ENCODE data around the gene SCN4A.
"Not testable (repeated sequence)": the region's sequence is repeated elsewhere in the genome, so short reads cannot be mapped to it uniquely, and the experiment has no call there.

SCN4A gene

DNA sequence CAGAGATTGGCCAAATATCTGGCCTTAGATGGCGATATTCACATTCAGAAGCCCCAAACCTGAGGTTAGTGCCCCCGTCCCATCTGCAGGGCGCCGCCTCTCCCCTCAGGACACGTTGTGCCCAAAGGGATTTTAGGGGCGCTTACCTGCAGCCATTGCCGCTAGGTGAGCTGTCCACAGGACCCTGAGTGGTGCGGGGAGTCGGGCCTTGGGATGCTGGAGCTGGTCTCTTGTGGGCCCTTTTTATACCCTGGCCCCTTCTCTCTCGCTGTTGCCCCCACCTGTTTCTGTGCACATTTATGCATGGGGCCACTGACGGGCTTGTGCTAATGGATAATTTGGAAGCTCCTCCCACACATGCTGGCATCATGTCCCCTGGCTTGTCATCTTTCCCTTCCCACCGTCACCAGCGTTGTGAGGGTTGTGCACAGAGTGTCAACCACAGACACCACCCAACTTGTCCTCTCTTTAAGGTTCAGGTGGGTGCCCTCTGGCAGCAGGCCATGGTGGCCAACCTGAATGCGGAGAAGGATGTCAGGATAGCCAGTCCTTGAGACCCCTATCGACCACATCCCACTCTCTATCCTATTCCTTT lies 61.6 kb downstream of the SCN4A start, which contains the start of gene CSHL1:
TSS of gene CSHL1 (minus strand) at position 218 of the 595 bp plus-strand sequence. CDS start at position 156, 62 bp downstream.
- no peak for DNase-seq

- no peak for DNase-seq
These were observed 62.6 kb downstream of the SCN4A start for GRCh38 chr17:63910096-63910495.

GRCh38 chr17:63909586-63909985 lies 63.1 kb downstream of the SCN4A start:
- not testable (repeated sequence) for DNase-seq

GRCh38 chr17:63907161-63907778 lies 65.4 kb downstream of the SCN4A start:
- DNase-seq: not testable (repeated sequence)

- not testable (repeated sequence) for DNase-seq
These were observed 67.9 kb downstream of the SCN4A start for GRCh38 chr17:63904796-63905195.

- DNase-seq: not testable (repeated sequence)
These were observed 68.9 kb downstream of the SCN4A start for GRCh38 chr17:63903787-63904201.

DNA sequence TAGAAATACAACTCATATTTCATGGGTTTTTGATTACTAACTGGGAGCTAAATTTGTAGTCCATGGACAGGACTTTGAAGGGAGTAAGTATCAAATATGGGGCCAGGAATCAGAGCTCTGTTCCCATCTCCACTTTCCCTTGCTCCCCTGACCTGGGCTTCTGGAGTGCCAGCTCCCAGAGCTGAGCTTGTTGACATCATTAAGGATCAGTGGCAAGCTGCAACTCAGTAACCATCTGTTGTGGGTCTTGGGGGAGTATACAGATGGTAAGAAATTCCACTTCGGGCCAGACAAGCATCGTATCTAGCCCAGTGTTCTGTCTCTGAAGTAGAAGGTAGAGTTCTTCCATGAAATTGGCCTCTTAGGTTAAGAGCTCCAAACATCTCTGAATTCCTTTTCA lies 70.7 kb downstream of the SCN4A start:
- DNase-seq: not testable (repeated sequence)

DNA sequence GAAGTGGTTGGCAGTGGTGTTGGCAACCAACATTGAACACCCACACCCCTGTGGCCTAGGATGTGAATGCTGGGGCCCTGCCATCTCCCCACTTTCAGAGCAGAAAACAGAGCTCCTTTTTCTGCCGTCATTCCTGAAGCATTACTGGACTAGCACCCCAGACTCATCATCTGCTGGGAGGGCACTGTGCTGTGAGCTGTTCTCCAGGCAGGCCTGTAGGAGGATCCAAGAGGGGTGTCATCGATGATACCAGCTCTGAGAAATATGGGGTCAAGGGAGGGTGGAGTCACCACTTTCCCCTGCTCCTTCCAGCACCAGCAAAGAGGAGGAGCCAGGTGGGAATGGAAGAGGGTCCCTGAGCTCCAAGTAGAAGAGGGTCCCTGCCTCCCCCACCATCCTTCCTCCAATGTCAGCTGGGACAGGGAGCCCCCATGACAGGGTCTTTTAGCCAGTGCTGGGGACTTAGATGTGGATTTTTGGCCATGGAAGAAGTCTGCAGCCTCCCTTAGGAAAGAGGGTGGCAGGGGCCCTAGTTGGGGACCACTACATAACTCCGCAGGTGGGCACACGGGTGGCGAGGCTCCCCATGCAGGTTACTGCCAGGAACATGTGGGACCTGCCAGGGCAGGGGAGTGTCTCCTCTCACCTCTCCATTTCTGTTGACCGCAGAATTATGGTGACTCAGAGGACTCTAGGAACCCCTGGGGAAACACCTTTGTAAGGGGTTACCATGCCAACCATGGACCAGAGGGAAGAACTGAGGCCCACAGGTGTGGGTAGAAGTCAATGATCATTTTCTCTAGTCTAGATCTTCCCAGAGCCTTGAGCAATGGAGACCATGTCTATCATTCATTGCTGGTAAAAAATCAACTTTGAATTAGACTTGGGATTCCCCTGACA lies 73.6 kb downstream of the SCN4A start:
- DNase-seq: not testable (repeated sequence)

DNA sequence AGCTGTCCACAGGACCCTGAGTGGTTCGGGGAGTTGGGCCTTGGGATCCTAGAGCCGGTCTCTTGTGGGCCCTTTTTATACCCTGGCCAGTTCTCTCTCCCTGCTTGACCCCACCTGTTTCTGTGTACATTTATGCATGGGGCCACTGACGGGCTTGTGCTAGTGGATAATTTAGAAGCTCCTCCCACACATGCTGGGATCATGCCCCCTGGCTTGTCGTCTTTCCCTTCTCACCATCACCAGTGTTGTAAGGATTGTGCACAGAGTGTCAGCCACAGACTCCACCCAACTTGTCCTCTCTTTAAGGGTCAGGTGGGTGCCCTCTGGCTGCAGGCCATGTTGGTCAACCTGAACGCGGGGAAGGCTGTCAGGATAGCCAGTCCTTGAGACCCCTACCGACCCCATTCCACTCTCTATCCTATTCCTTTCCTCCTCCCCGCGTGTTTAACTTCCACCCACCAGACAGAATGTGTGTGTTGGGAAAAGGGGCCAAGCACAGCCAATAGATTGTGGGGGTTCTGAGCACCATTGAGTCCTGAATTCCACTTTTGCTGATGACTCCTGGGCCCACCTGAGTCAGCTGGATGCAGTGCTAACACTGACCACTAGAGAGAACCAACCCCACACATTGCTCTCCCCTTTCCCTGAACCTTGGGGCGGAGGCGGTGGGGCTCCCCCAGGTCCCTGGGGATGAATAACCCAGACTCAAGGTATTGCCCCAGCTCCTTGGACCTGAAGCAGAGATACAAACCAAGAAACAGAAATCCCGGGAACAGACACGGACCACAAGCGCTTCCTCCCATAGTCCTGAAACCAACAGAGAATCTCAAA lies 76.0 kb downstream of the SCN4A start, which contains the start of gene CSH1:
TSS of gene CSH1 (minus strand) at position 51 of the 831 bp plus-strand sequence. CDS start 63 bp downstream, outside the sequence.
- DNase-seq: not testable (repeated sequence)

- DNase-seq: not testable (repeated sequence)
These were observed 77.9 kb downstream of the SCN4A start for GRCh38 chr17:63894821-63895220.

- DNase-seq: not testable (repeated sequence)
These were observed 78.7 kb downstream of the SCN4A start for GRCh38 chr17:63894021-63894420.

GRCh38 chr17:63892316-63893037 lies 80.2 kb downstream of the SCN4A start:
- DNase-seq: not testable (repeated sequence)

DNA sequence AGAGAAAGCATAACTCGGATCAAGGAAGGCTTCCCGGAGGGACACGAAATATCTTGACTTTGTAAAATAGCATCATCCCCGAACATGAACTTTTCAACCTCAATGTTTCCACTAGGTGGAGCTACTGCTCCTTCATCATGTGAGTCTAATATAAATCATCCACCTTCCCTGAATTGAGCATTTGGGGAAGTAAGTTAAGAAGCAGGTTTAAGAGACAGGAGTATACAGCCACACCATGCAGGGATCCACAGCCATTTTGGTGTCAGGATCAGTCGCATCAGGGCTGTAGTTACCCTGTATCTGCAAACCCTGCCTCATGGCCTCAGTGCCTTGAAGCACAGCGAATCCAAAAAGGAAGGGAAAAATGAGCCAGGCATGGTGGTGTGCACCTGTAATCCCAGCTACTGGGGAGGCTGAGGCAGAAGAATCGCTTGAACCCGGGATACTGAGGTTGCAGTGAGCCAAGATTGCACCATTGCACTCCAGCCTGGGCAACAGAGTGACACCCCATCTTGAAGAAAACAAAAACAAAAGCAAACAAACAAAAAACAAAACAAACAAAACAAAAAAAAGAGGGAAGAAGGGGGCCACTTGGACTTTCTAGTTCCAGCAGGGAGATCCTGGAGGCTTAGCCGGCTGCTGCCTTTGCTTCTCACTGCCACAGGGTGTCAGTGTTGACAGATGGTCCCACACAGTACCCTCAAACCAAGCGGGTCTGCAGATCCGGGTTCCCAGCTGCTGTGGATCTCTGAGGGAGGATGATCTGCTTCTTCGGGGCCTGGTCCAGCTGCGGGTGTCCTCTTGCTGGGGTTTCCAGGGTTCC lies 83.5 kb downstream of the SCN4A start:
- DNase-seq: not testable (repeated sequence)
